Lower leg skin (tissue), 3 donors: Measurements from ENCODE around the gene SYNPO2.

Experiments used
- POLR2A ChIP-seq, 2 donors: fragments of 450-650 bp; IDR thresholded peaks; one replicate each; pipeline ENCODE4 v1.6.1; 2016 to 2017; ENCODE audit warnings: antibody characterized with exemption in 2 of 2, mild to moderate bottlenecking in 1 of 2, moderate library complexity in 1 of 2
- TF ChIP-seq, protein P1 (sequence below), 3 donors: fragments of 450-650 bp; IDR thresholded peaks; one replicate each; pipeline ENCODE4 v1.5.1; 2016; ENCODE audit warnings: antibody characterized with exemption in 3 of 3, mild to moderate bottlenecking in 3 of 3, moderate library complexity in 2 of 3

DNA sequence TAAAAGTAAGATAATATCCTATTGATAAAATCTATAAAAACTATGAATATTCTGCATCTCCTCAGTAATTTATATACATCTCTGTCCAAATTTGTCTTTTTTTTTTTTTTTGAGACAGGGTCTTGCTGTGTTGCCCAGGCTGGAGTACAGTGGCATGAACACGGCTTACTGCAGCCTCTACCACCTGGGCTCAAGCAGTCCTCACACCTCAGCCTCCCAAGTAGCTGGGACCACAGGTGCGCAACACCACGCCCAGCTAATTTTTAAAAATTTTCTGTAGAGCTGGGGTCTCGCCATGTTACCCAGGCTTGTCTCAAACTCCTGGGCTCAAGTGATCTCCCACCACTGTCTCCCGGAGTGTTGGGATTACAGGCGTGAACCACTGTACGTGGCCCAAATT is 40.4 kb upstream of the SYNPO2 start:
- TF ChIP-seq, protein P1, sequence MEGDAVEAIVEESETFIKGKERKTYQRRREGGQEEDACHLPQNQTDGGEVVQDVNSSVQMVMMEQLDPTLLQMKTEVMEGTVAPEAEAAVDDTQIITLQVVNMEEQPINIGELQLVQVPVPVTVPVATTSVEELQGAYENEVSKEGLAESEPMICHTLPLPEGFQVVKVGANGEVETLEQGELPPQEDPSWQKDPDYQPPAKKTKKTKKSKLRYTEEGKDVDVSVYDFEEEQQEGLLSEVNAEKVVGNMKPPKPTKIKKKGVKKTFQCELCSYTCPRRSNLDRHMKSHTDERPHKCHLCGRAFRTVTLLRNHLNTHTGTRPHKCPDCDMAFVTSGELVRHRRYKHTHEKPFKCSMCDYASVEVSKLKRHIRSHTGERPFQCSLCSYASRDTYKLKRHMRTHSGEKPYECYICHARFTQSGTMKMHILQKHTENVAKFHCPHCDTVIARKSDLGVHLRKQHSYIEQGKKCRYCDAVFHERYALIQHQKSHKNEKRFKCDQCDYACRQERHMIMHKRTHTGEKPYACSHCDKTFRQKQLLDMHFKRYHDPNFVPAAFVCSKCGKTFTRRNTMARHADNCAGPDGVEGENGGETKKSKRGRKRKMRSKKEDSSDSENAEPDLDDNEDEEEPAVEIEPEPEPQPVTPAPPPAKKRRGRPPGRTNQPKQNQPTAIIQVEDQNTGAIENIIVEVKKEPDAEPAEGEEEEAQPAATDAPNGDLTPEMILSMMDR (IDR thresholded peaks at IDR 0.05): no peak
- no peak for TF ChIP-seq POLR2A (IDR thresholded peaks at IDR 0.05)
